Trophoblast cell (in vitro differentiated cells and primary cell): ENCODE data around the gene PKDREJ.

Source experiments
- DNase-seq, 2 donors: peaks; one replicate each; pipeline ENCODE4 v3.0.0-alpha.2; 2016
- H2AFZ ChIP-seq: 2 replicates; pipeline ENCODE4 v1.6.1; 2013; ENCODE audit warnings: low read length, moderate library complexity, mild to moderate bottlenecking; ENCODE audit not compliant: insufficient read depth, poor library complexity
- H2AK5ac ChIP-seq: 2 replicates; pipeline ENCODE4 v1.6.1; 2013; ENCODE audit warnings: mild to moderate bottlenecking, low read length
- H2BK120ac ChIP-seq: 2 replicates; pipeline ENCODE4 v1.6.1; 2013; ENCODE audit warnings: low read length, mild to moderate bottlenecking, moderate library complexity; ENCODE audit not compliant: insufficient read depth, poor library complexity
- H2BK12ac ChIP-seq: 2 replicates; pipeline ENCODE4 v1.6.1; 2013; ENCODE audit warnings: mild to moderate bottlenecking, low read length, moderate library complexity
- H2BK5ac ChIP-seq: 2 replicates; pipeline ENCODE4 v1.6.1; 2013; ENCODE audit warnings: low read length, low read depth, moderate library complexity, mild to moderate bottlenecking; ENCODE audit not compliant: poor library complexity
- H3K14ac ChIP-seq: 2 replicates; pipeline ENCODE4 v1.6.1; 2013; ENCODE audit warnings: mild to moderate bottlenecking, low read length
- H3K18ac ChIP-seq: 2 replicates; pipeline ENCODE4 v1.6.1; 2013; ENCODE audit warnings: mild to moderate bottlenecking, low read length
- H3K23ac ChIP-seq: 2 replicates; pipeline ENCODE4 v1.6.1; 2013; ENCODE audit warnings: low read length
- H3K27ac ChIP-seq: 2 replicates; pipeline ENCODE4 v1.5.1; 2013; ENCODE audit warnings: low read depth, mild to moderate bottlenecking, inconsistent platforms, low read length, moderate library complexity
- H3K27me3 ChIP-seq: 2 replicates; pipeline ENCODE4 v1.6.1; 2013; ENCODE audit warnings: inconsistent platforms, mild to moderate bottlenecking, low read length, moderate library complexity; ENCODE audit not compliant: insufficient read depth
- H3K36me3 ChIP-seq, 2 experiments: 1 replicate in 1 of 2; 2 replicates in 1 of 2; pipeline ENCODE4 v1.6.1; 2013; ENCODE audit warnings: low read length in 2 of 2, mild to moderate bottlenecking in 2 of 2, moderate library complexity in 1 of 2; ENCODE audit not compliant: insufficient read depth in 2 of 2, control insufficient read depth in 1 of 2
- H3K4ac ChIP-seq: 2 replicates; pipeline ENCODE4 v1.6.1; 2013; ENCODE audit warnings: low read depth, mild to moderate bottlenecking, low read length, moderate library complexity
- H3K4me1 ChIP-seq, 2 experiments: 1 replicate in 1 of 2; 2 replicates in 1 of 2; pipeline ENCODE4 v1.6.1; 2013; ENCODE audit warnings: low read length in 2 of 2, mild to moderate bottlenecking in 2 of 2, moderate library complexity in 1 of 2; ENCODE audit not compliant: insufficient read depth in 2 of 2, control insufficient read depth in 1 of 2
- H3K4me2 ChIP-seq: 2 replicates; pipeline ENCODE4 v1.6.1; 2013; ENCODE audit warnings: inconsistent platforms, mild to moderate bottlenecking, low read length, moderate library complexity
- H3K4me3 ChIP-seq: 2 replicates; pipeline ENCODE4 v1.5.1; 2013; ENCODE audit warnings: mild to moderate bottlenecking, low read depth, low read length, inconsistent platforms
- H3K79me1 ChIP-seq: one replicate; pipeline ENCODE4 v1.6.1; 2013; ENCODE audit warnings: low read length
- H3K79me2 ChIP-seq: 2 replicates; pipeline ENCODE4 v1.6.1; 2013; ENCODE audit warnings: low read length, mild to moderate bottlenecking; ENCODE audit not compliant: control insufficient read depth, insufficient read depth, poor library complexity
- H3K9ac ChIP-seq: 2 replicates; pipeline ENCODE4 v1.6.1; 2013; ENCODE audit warnings: mild to moderate bottlenecking, low read length
- H3K9me3 ChIP-seq: 2 replicates; pipeline ENCODE4 v1.6.1; 2013; ENCODE audit warnings: low read depth, mild to moderate bottlenecking, control low read depth, inconsistent platforms, low read length; ENCODE audit not compliant: insufficient read depth
- H4K12ac ChIP-seq: 2 replicates; pipeline ENCODE4 v1.6.1; 2013; ENCODE audit warnings: low read depth, mild to moderate bottlenecking, low read length, moderate library complexity
- H4K8ac ChIP-seq: 2 replicates; pipeline ENCODE4 v1.6.1; 2013; ENCODE audit warnings: low read depth, mild to moderate bottlenecking, low read length, moderate library complexity
- H4K91ac ChIP-seq: one replicate; pipeline ENCODE4 v1.6.1; 2013; ENCODE audit warnings: low read depth, mild to moderate bottlenecking, low read length, moderate library complexity
- WGBS: extraction: QIAGEN DNeasy Blood & Tissue Kit; methylation state at CpG from one replicate; pipeline ENCODE4 v1.1.7; 2013; ENCODE audit warnings: missing lambda C conversion rate; ENCODE audit not compliant: insufficient read length, insufficient coverage; ENCODE audit errors: extremely low coverage; 5-methylcytosine and 5-hydroxymethylcytosine counted together

PKDREJ gene

GRCh38 chr22:46280063-46280817 is 17.1 kb upstream of the PKDREJ start:
- Histone ChIP-seq H4K91ac (no peak overlapping the region), H4K8ac (no peak overlapping the region), H3K9me3 (no peaks in the 10 kb centered on the region), H3K4ac (no peak overlapping the region), H3K79me1 (no peaks in the 10 kb centered on the region), H4K12ac (no peak overlapping the region), H3K27me3 (no peaks in the 10 kb centered on the region), H2AK5ac (no peak overlapping the region), H3K18ac (no peak overlapping the region), H2BK120ac (no peak overlapping the region), H2AFZ (no peak overlapping the region), H3K9ac (no peak overlapping the region), H3K23ac (no peak overlapping the region), H3K79me2 (no peaks in the 10 kb centered on the region), H2BK5ac (no peak overlapping the region), H3K4me1 (no peaks in the 10 kb centered on the region), H3K14ac (no peak overlapping the region), H3K36me3 (peaks cover 54 to 70% of the 10 kb centered on the region in 2 experiments), H3K27ac (no peak overlapping the region), H2BK12ac (no peak overlapping the region), H3K4me3 (no peak overlapping the region), H3K4me2 (no peak overlapping the region)
- no CpG with 5 or more reads among the region's 12 CpGs for WGBS
- no peak for DNase-seq

- Histone ChIP-seq H2AK5ac (no peak overlapping the region), H3K4me1 (no peaks in the 10 kb centered on the region), H3K79me2 (no peaks in the 10 kb centered on the region), H3K14ac (no peak overlapping the region), H2BK120ac (no peak overlapping the region), H3K4me2 (no peak overlapping the region), H2AFZ (no peak overlapping the region), H2BK5ac (no peak overlapping the region), H3K27ac (no peak overlapping the region), H3K36me3 (peaks cover 48 to 64% of the 10 kb centered on the region in 2 experiments), H2BK12ac (no peak overlapping the region), H4K91ac (no peak overlapping the region), H4K12ac (no peak overlapping the region), H3K23ac (no peak overlapping the region), H3K79me1 (no peaks in the 10 kb centered on the region), H3K4ac (no peak overlapping the region), H3K9ac (no peak overlapping the region), H4K8ac (no peak overlapping the region), H3K27me3 (no peaks in the 10 kb centered on the region), H3K9me3 (no peaks in the 10 kb centered on the region), H3K18ac (no peak overlapping the region), H3K4me3 (no peak overlapping the region)
- DNase-seq = no peak
- WGBS = no CpG with 5 or more reads among the region's 22 CpGs
These were observed 15.8 kb upstream of the PKDREJ start for GRCh38 chr22:46278656-46279645.

GRCh38 chr22:46276563-46276962 is 13.4 kb upstream of the PKDREJ start:
- no CpG with 5 or more reads among the region's 7 CpGs for WGBS
- no peak overlapping the region for H4K12ac ChIP-seq
- H2BK12ac ChIP-seq = no peak overlapping the region
- H3K4ac ChIP-seq = no peak overlapping the region
- no peaks in the 10 kb centered on the region for H3K4me1 ChIP-seq
- no peaks in the 10 kb centered on the region for H3K27me3 ChIP-seq
- H3K18ac ChIP-seq = no peak overlapping the region
- H3K9me3 ChIP-seq = no peaks in the 10 kb centered on the region
- H4K91ac ChIP-seq = no peak overlapping the region
- no peak overlapping the region for H3K4me3 ChIP-seq
- no peak for DNase-seq
- H2AFZ ChIP-seq = no peak overlapping the region
- H3K23ac ChIP-seq = no peak overlapping the region
- no peak overlapping the region for H3K14ac ChIP-seq
- no peak overlapping the region for H2BK5ac ChIP-seq
- H3K36me3 ChIP-seq = peaks cover 50 to 65% of the 10 kb centered on the region in 2 experiments
- H2BK120ac ChIP-seq = no peak overlapping the region
- no peak overlapping the region for H3K4me2 ChIP-seq
- H4K8ac ChIP-seq = no peak overlapping the region
- H3K9ac ChIP-seq = no peak overlapping the region
- no peak overlapping the region for H3K27ac ChIP-seq
- H3K79me1 ChIP-seq = no peaks in the 10 kb centered on the region
- H2AK5ac ChIP-seq = no peak overlapping the region
- no peaks in the 10 kb centered on the region for H3K79me2 ChIP-seq

- Histone ChIP-seq H3K9ac (no peak overlapping the region), H2BK120ac (no peak overlapping the region), H3K23ac (no peak overlapping the region), H4K91ac (no peak overlapping the region), H3K27ac (no peak overlapping the region), H4K12ac (no peak overlapping the region), H3K4me3 (no peak overlapping the region), H2AK5ac (no peak overlapping the region), H3K18ac (no peak overlapping the region), H2BK12ac (no peak overlapping the region), H3K4me2 (no peak overlapping the region), H2BK5ac (no peak overlapping the region), H3K79me1 (no peaks in the 10 kb centered on the region), H3K79me2 (no peaks in the 10 kb centered on the region), H3K14ac (no peak overlapping the region), H3K4me1 (no peaks in the 10 kb centered on the region), H3K4ac (no peak overlapping the region), H2AFZ (no peak overlapping the region), H4K8ac (no peak overlapping the region), H3K27me3 (no peaks in the 10 kb centered on the region), H3K36me3 (peaks cover 44 to 56% of the 10 kb centered on the region in 2 experiments), H3K9me3 (no peaks in the 10 kb centered on the region)
- DNase-seq = no peak
- WGBS = no CpG with 5 or more reads among the region's 3 CpGs
These were observed 12.4 kb upstream of the PKDREJ start for GRCh38 chr22:46275455-46276122.
